HG02571 (cell line): Measurements from ENCODE around the gene COL6A3.

Experiments used
- ATAC-seq: cut with Tn5 transposase; IDR thresholded peaks from one replicate; pipeline ENCODE4 v1.9.1; 2021; ENCODE audit warnings: mild to moderate bottlenecking, moderate library complexity; ENCODE audit not compliant: unreplicated experiment

Gene COL6A3

GRCh38 chr2:237276716-237277490 lies 137.1 kb downstream of the COL6A3 start:
- ATAC-seq: no peak
